ENCODE results near the gene ATP6V0A4.

DNA sequence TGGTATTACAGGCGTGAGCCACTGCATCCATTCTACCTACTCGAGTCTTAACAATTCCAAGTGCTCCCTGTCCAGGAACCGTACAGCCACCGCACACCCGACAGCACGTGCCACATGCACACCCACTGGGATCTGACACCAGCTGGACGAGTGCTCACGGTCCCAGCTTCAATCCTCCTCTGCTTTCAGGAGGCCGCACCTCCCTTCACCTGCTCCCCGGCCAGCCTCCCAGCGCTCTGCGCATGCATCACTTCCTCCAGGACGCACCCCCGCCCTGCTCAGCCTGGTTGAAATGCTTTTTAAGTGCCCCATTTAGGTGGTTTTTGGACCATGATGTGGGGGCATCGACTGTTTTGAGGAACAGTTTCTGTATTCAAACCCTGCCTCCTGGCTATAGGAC is 47.5 kb downstream of the ATP6V0A4 start:
- TF ChIP-seq, protein P1, sequence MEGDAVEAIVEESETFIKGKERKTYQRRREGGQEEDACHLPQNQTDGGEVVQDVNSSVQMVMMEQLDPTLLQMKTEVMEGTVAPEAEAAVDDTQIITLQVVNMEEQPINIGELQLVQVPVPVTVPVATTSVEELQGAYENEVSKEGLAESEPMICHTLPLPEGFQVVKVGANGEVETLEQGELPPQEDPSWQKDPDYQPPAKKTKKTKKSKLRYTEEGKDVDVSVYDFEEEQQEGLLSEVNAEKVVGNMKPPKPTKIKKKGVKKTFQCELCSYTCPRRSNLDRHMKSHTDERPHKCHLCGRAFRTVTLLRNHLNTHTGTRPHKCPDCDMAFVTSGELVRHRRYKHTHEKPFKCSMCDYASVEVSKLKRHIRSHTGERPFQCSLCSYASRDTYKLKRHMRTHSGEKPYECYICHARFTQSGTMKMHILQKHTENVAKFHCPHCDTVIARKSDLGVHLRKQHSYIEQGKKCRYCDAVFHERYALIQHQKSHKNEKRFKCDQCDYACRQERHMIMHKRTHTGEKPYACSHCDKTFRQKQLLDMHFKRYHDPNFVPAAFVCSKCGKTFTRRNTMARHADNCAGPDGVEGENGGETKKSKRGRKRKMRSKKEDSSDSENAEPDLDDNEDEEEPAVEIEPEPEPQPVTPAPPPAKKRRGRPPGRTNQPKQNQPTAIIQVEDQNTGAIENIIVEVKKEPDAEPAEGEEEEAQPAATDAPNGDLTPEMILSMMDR (IDR thresholded peaks at IDR 0.05) = no peak
- TF ChIP-seq POLR2AphosphoS5 (IDR thresholded peaks at IDR 0.05) (no peak), POLR2A (IDR thresholded peaks at IDR 0.05) (no peak), EP300 (IDR thresholded peaks at IDR 0.05) (no peak)
